Activated CD8-positive, alpha-beta memory T cell treated with anti-CD3 and anti-CD28 coated beads, Interleukin-2, amount 50 U/mL, for 24 hours (primary cell): ENCODE measurements around the gene FSD1L.
"Not testable (repeated sequence)": the region's sequence is repeated elsewhere in the genome, so short reads cannot be mapped to it uniquely, and the experiment has no call there.

Experiments used
- DNase-seq: peaks from one replicate; pipeline ENCODE4 v3.0.0-alpha.2; 2020; ENCODE audit errors: extremely low read depth

FSD1L gene

GRCh38 chr9:105484226-105484625 is 36.4 kb downstream of the FSD1L start:
- DNase-seq: no peak

- DNase-seq: no peak
Observed at GRCh38 chr9:105485131-105485530, 37.3 kb downstream of the FSD1L start.

DNA sequence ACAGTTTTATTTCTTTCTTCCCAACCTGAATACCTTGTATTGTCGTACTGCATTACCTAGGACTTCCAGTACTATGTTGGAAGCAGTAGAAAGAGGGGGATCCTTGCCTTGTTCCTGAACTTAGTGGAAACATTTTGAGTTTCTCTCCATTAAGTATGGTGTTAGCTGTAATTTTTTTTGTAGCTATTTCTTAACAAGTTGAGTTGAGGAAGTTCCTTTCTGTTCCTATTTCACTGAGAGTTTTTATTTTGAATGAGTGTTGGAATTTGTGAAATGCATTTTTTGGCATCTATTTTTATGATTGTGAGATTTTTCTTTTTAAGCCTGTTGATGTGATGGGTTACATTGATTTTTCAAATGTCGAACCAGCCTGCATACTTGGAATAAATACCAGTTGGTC is 49.0 kb downstream of the FSD1L start:
- no peak for DNase-seq

DNA sequence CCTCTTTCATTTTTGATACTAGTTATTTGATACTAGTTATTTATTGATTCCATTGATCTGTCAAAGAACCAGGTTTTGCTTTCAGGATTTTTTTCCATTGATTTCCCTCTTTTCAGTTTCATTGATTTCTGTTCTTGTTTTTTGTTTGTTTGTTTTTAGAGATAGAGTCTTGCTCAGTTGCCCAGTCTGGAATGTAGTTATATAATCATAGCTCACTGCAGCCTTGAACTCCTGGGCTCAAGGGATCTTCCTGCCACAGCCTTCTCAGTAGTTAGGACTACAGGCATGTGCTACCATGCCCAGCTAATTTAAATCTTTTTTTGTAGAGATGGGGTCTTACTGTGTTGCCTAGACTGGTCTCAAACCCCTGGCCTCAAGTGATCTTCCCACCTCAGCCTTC is 49.9 kb downstream of the FSD1L start:
- no peak for DNase-seq

- DNase-seq: no peak
Observed at GRCh38 chr9:105500108-105500766, 52.4 kb downstream of the FSD1L start.

GRCh38 chr9:105501414-105501813 is 53.6 kb downstream of the FSD1L start:
- DNase-seq: no peak

GRCh38 chr9:105502276-105502675 is 54.4 kb downstream of the FSD1L start:
- no peak for DNase-seq

- DNase-seq: no peak
Observed at GRCh38 chr9:105503881-105504280, 56.0 kb downstream of the FSD1L start.

- DNase-seq: no peak
Observed at GRCh38 chr9:105507096-105507790, 59.4 kb downstream of the FSD1L start.

DNA sequence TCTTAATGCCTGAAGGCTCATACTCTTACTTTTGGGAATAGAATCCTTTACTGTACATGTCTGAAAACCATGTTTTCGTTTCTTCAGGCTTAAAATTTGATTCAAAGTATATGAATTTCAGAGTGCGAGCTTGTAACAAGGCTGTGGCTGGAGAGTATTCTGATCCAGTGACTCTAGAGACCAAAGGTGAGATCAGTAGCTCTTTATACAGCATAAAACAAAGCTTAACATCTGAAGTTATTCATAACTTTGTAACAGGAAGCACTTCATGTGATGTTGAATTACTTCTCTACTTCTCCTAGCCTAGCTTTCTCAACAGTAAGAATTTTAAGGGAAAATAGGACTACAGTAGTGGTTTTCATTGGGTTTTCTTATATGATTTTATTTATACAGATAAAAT is 60.7 kb downstream of the FSD1L start:
- no peak for DNase-seq

DNA sequence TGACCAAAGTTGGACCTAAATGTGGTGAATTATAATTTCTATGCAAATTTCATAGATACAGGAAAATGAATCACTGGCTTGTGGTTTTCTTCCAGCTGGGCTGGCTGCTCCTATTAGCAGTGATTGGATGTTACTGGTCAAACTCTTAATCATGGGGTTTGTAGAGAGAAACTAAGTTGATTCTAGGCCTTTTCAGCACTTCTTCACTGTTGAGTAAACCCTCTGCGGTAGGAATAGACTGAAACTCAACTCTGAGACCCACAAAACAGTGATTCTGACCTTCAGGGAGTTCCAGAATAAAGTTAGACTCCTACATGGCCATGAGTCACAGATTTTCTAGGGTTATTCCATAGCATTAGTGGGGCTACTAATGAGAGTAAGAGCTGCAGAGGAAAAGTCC is 62.2 kb downstream of the FSD1L start:
- DNase-seq: no peak

GRCh38 chr9:105511446-105511845 is 63.6 kb downstream of the FSD1L start:
- DNase-seq: no peak

- DNase-seq: no peak
Observed at GRCh38 chr9:105515811-105516413, 68.1 kb downstream of the FSD1L start.

- not testable (repeated sequence) for DNase-seq
Observed at GRCh38 chr9:105519710-105520369, 72.0 kb downstream of the FSD1L start.

DNA sequence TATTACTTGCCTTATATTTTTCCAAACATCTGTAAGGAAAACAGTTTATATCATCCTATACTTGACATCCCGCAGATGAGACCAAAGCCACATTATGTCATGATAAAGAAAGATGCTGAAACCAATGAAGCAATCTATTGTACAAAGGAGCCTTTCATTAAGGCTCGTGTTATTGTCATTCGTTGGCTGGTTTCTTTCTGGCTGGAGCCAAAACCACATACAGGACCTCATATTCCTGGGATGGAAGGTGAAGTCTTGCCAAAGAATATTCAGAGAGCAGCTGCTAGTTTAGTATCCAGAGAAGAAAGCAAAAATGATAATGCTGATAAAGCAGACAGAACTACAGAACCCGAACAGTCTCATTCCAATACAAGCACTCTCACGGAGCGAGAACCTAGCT is 73.2 kb downstream of the FSD1L start:
- DNase-seq: not testable (repeated sequence)

GRCh38 chr9:105522618-105523385 is 75.0 kb downstream of the FSD1L start:
- not testable (repeated sequence) for DNase-seq

- no peak for DNase-seq
Observed at GRCh38 chr9:105531530-105531929, 83.7 kb downstream of the FSD1L start.

DNA sequence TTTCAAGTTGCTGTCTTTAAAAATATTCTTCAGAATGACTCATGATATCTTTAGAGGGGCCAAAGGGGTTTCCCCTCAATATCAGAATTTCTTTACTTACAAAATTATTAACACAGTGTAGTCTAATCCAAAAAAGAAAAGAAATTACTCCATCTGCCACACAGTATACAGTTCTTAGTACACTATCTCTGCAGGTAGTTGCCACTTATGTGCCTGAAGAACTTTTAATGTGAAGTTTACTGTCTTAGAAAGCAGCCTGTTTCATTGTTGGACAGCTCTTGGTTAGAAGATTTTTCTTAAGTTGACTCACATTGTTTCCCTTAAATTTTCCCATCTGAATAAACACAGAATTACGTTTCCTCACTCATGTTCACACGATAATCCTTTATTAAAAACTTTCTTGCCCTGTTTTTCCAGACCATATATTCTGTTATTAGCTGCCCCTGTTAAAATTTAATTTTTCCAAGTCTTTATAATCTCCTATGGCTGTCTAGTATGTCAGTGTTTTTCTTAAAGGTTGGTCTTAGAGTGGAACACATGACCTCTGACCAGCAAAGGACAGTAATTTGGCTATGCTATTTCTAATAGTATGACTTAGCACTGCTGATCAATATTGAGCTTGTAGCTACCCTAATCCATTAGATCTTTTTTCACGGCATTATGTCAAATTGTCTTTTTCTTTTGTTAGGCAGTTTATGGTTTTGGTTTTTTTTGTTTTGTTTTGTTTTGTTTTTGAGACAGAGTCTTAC is 88.3 kb downstream of the FSD1L start:
- no peak for DNase-seq

DNA sequence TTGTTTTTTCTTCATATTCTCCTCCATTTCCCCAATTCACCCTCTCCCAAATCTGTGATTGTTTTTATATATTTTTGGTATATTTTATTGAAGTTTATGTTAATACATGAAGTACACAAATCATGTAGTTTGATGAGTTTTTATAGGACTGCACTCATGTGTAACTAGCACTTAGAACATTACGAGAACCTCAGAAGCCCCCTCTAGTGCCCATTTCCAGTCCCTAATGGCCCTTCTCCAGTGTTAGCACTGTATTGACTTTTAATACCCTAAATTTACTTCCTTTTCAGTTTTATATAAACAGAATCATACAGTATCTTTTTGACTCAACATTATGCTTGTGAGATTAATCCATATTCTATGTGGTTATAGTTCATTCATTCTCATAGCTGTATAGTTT is 91.6 kb downstream of the FSD1L start:
- no peak for DNase-seq

- no peak for DNase-seq
Observed at GRCh38 chr9:105541838-105542237, 94.0 kb downstream of the FSD1L start.

DNA sequence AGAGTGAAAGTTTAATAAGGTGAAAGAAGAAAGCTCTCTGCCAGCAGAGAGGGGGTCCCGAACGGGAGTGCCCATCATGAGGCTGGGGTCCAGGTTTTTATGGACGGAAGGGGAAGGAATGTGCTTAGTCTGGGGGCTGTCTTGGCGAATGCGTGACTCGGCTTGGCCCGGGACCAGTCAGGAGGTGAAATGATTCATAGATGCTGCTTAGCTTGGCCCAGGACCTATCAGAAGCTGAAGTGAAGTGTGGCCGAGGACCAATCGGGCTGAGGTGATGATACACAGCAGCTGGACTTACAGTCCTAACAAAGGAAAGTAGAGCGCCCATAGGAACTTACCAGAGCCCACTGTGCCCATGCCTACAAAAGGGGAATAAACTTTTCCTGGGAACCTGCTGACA is 106.2 kb downstream of the FSD1L start:
- no peak for DNase-seq
